H1 (cell line): ENCODE data around the gene ATP8B3. TPM values are rescaled to one million over a fixed set of nuclear protein-coding genes. Genes with fewer than 3 reads are reported as not detected.

Source experiments
- CTCF ChIA-PET: fragments of 300-600 bp; sonication (Branson Sonifier 250); formaldehyde crosslinking; loops from one replicate; lab custom pipeline; 2021; ENCODE audit not compliant: partially characterized antibody; lab: Charles Lee
- POLR2A ChIA-PET: fragments of 300-600 bp; sonication (Branson Sonifier 250); formaldehyde crosslinking; loops from one replicate; lab custom pipeline; 2021; ENCODE audit warnings: inconsistent platforms; ENCODE audit not compliant: partially characterized antibody; lab: Charles Lee
- DNase-seq, 2 experiments: peaks; one replicate each; pipeline versions ENCODE4 v3.0.0 to v3.0.0-alpha.2; 2010 to 2022; ENCODE audit warnings: low spot score in 2 of 2, low read depth in 1 of 2, mixed read lengths in 1 of 2
- FAIRE-seq: peaks from 2 replicates; lab custom pipeline; 2011; peaks lifted over from hg19 to GRCh38; lab: Jason Lieb, UNC
- H2AFZ ChIP-seq: 2 replicates; pipeline ENCODE4 v1.8.1; 2012; ENCODE audit warnings: low read length, inconsistent platforms
- H2AK5ac ChIP-seq: 2 replicates; pipeline ENCODE4 v1.6.1; 2013; ENCODE audit warnings: low read depth, low read length
- H2BK120ac ChIP-seq: replicated peaks from 2 replicates; pipeline ENCODE3; 2013; ENCODE audit warnings: low read depth, low read length, inconsistent platforms
- H2BK12ac ChIP-seq: 2 replicates; pipeline ENCODE4 v1.6.1; 2013; ENCODE audit warnings: low read depth, low read length
- H2BK15ac ChIP-seq: 2 replicates; pipeline ENCODE4 v1.6.1; 2013; ENCODE audit warnings: low read length
- H2BK20ac ChIP-seq: 2 replicates; pipeline ENCODE4 v1.6.1; 2013; ENCODE audit warnings: low read length
- H2BK5ac ChIP-seq: 2 replicates; pipeline ENCODE4 v1.6.1; 2013; ENCODE audit warnings: low read depth, low read length
- H3K14ac ChIP-seq: 2 replicates; pipeline ENCODE4 v1.6.1; 2013; ENCODE audit warnings: inconsistent platforms; ENCODE audit not compliant: insufficient read length
- H3K18ac ChIP-seq: 2 replicates; pipeline ENCODE4 v1.6.1; 2013; ENCODE audit warnings: low read length; ENCODE audit errors: extremely low read depth
- H3K23ac ChIP-seq: 2 replicates; pipeline ENCODE4 v1.6.1; 2013; ENCODE audit warnings: inconsistent platforms; ENCODE audit not compliant: insufficient read length
- H3K23me2 ChIP-seq: 2 replicates; pipeline ENCODE4 v1.6.1; 2013; ENCODE audit warnings: low read depth, low read length
- H3K27ac ChIP-seq: 2 replicates; pipeline ENCODE4 v1.6.1; 2011; ENCODE audit warnings: low read depth, low read length, inconsistent platforms
- H3K27me3 ChIP-seq, 4 experiments: replicated peaks in 1 of 4; 1 replicate in 1 of 4; 2 replicates in 3 of 4; pipeline versions ENCODE4 v1.6.1 to v1.8.1; 2011 to 2013; ENCODE audit warnings: low read length in 3 of 4, mild to moderate bottlenecking in 3 of 4, inconsistent platforms in 2 of 4, mixed read lengths in 2 of 4, moderate library complexity in 1 of 4; ENCODE audit not compliant: control insufficient read depth in 3 of 4, insufficient read depth in 3 of 4; ENCODE audit errors: extremely low read depth in 1 of 4
- H3K36me3 ChIP-seq, 4 experiments: 2 replicates each; pipeline versions ENCODE4 v1.6.1 to v1.8.1; 2011 to 2013; ENCODE audit warnings: mild to moderate bottlenecking in 4 of 4, low read length in 3 of 4, moderate library complexity in 2 of 4, control low read depth in 1 of 4, inconsistent platforms in 1 of 4; ENCODE audit not compliant: insufficient read depth in 4 of 4, control insufficient read depth in 2 of 4
- H3K4ac ChIP-seq: replicated peaks from 2 replicates; pipeline ENCODE3; 2013; ENCODE audit warnings: low read length, low read depth, mixed read lengths, inconsistent platforms; ENCODE audit not compliant: insufficient read length
- H3K4me1 ChIP-seq, 4 experiments: replicated peaks in 1 of 4; 1 replicate in 1 of 4; 2 replicates in 3 of 4; pipeline versions ENCODE4 v1.6.1 to v1.8.1; 2011 to 2013; ENCODE audit warnings: low read length in 3 of 4, inconsistent platforms in 2 of 4, mixed read lengths in 1 of 4; ENCODE audit not compliant: insufficient read depth in 4 of 4, control insufficient read depth in 3 of 4
- H3K4me2 ChIP-seq, 2 experiments: 2 replicates each; pipeline versions ENCODE4 v1.6.1 to v1.8.1; 2011 to 2013; ENCODE audit warnings: low read depth in 2 of 2, low read length in 2 of 2, control low read depth in 1 of 2, inconsistent platforms in 1 of 2, mild to moderate bottlenecking in 1 of 2; ENCODE audit not compliant: insufficient read depth in 1 of 2
- H3K4me3 ChIP-seq, 4 experiments: fragments of 200-600, 300-600 bp in 1 of 4; sonication (generic), shearing (Covaris generic), sonication (Bioruptor Twin) in 1 of 4; 2 replicates each; pipeline versions ENCODE4 v1.5.1 to v1.8.1; 2011 to 2016; ENCODE audit warnings: low read length in 4 of 4, low read depth in 3 of 4, control low read depth in 2 of 4, inconsistent platforms in 2 of 4, mild to moderate bottlenecking in 2 of 4, mixed read lengths in 1 of 4, moderate library complexity in 1 of 4; ENCODE audit not compliant: insufficient read depth in 2 of 4; ENCODE audit errors: extremely low read depth in 1 of 4
- H3K56ac ChIP-seq: replicated peaks from 2 replicates; pipeline ENCODE3; 2013; ENCODE audit warnings: low read depth, mild to moderate bottlenecking, mixed read lengths, low read length, inconsistent platforms; ENCODE audit not compliant: insufficient read length
- H3K79me1 ChIP-seq: 2 replicates; pipeline ENCODE4 v1.6.1; 2013; ENCODE audit warnings: low read depth, low read length, control low read depth
- H3K79me2 ChIP-seq, 2 experiments: 2 replicates each; pipeline versions ENCODE4 v1.6.1 to v1.8.1; 2012 to 2013; ENCODE audit warnings: low read length in 2 of 2, mild to moderate bottlenecking in 2 of 2, inconsistent platforms in 1 of 2; ENCODE audit not compliant: insufficient read depth in 2 of 2, control insufficient read depth in 1 of 2
- H3K9ac ChIP-seq, 4 experiments: replicated peaks in 1 of 4; 1 replicate in 1 of 4; 2 replicates in 3 of 4; pipeline versions ENCODE4 v1.6.1 to v1.8.1; 2011 to 2013; ENCODE audit warnings: low read depth in 3 of 4, low read length in 3 of 4, control low read depth in 2 of 4, mild to moderate bottlenecking in 2 of 4, moderate library complexity in 2 of 4, inconsistent platforms in 1 of 4; ENCODE audit errors: extremely low read depth in 1 of 4
- H3K9me3 ChIP-seq, 2 experiments: 2 replicates each; pipeline versions ENCODE4 v1.6.1 to v1.8.1; 2012 to 2013; ENCODE audit warnings: mild to moderate bottlenecking in 2 of 2, moderate library complexity in 2 of 2, control low read depth in 1 of 2, inconsistent platforms in 1 of 2, low read depth in 1 of 2, low read length in 1 of 2, mixed read lengths in 1 of 2; ENCODE audit not compliant: insufficient read depth in 2 of 2
- H4K20me1 ChIP-seq, 2 experiments: replicated peaks in 1 of 2; 2 replicates each; pipeline versions ENCODE3 to v1.8.1; 2011 to 2013; ENCODE audit warnings: inconsistent platforms in 2 of 2, low read length in 2 of 2, mild to moderate bottlenecking in 1 of 2; ENCODE audit not compliant: insufficient read depth in 2 of 2, control insufficient read depth in 1 of 2
- H4K5ac ChIP-seq: 2 replicates; pipeline ENCODE4 v1.6.1; 2013; ENCODE audit warnings: low read length, low read depth, mixed read lengths, inconsistent platforms; ENCODE audit not compliant: insufficient read length
- H4K8ac ChIP-seq: 2 replicates; pipeline ENCODE4 v1.8.0; 2013; ENCODE audit warnings: mild to moderate bottlenecking, moderate library complexity, low read length, inconsistent platforms; ENCODE audit not compliant: insufficient read depth; ENCODE audit errors: extremely low read depth
- H4K91ac ChIP-seq: replicated peaks from 2 replicates; pipeline ENCODE3; 2013; ENCODE audit warnings: low read length, mixed read lengths, inconsistent platforms; ENCODE audit not compliant: insufficient read length
- ATF2 ChIP-seq: IDR thresholded peaks from 2 replicates; pipeline ENCODE4 v1.6.1; 2012; ENCODE audit warnings: low read length, inconsistent platforms
- BACH1 ChIP-seq: IDR thresholded peaks from 2 replicates; pipeline ENCODE4 v1.6.1; 2012; ENCODE audit warnings: low read length, improper control_type of control experiment
- CHD1 ChIP-seq: IDR thresholded peaks from 2 replicates; pipeline ENCODE4 v1.6.1; 2012; ENCODE audit warnings: low read depth, low read length, improper control_type of control experiment
- GABPA ChIP-seq: IDR thresholded peaks from 2 replicates; pipeline ENCODE4 v1.6.1; 2011; ENCODE audit warnings: mild to moderate bottlenecking, low read length, moderate library complexity, borderline replicate concordance; ENCODE audit not compliant: insufficient read depth
- RAD21 ChIP-seq, 2 experiments: IDR thresholded peaks in 1 of 2; conservative IDR thresholded peaks in 1 of 2; 2 replicates each; pipeline ENCODE4 v1.6.1; 2011; ENCODE audit warnings: low read depth in 2 of 2, low read length in 2 of 2, improper control_type of control experiment in 1 of 2, inconsistent platforms in 1 of 2, mild to moderate bottlenecking in 1 of 2, moderate library complexity in 1 of 2
- RBBP5 ChIP-seq: IDR thresholded peaks from 2 replicates; pipeline ENCODE4 v1.7.1; 2012; ENCODE audit warnings: low read depth, mild to moderate bottlenecking, inconsistent platforms, low read length, moderate library complexity, borderline replicate concordance
- SIRT6 ChIP-seq: IDR thresholded peaks from one replicate; pipeline ENCODE4 v1.7.1; 2012; ENCODE audit warnings: low read length, inconsistent platforms
- SP2 ChIP-seq: IDR thresholded peaks from 2 replicates; pipeline ENCODE4 v1.6.1; 2012; ENCODE audit warnings: mild to moderate bottlenecking, low read length, inconsistent platforms
- whole genome bisulfite sequencing, 2 experiments: shearing (Covaris generic) in 1 of 2; methylation state at CpG; one replicate each; pipeline versions ENCODE4 v1.1.6 to v1.1.7; 2013 to 2015; ENCODE audit warnings: low lambda C conversion rate in 2 of 2, mixed read lengths in 2 of 2, inconsistent platforms in 1 of 2, low coverage in 1 of 2, missing lambda C conversion rate in 1 of 2; ENCODE audit not compliant: insufficient replicate concordance in 2 of 2, insufficient coverage in 1 of 2, insufficient read length in 1 of 2; ENCODE audit errors: extremely low coverage in 1 of 2, missing lambda C conversion rate in 1 of 2; 5-methylcytosine and 5-hydroxymethylcytosine counted together
- polyA plus RNA-seq, 7 experiments: library from polyadenylated mRNA; depleted of rRNA in 3 of 7; stranded (reverse) in 5 of 7; unstranded in 2 of 7; fragments of >200 nt in 5 of 7; fragments of 200-250 nt in 2 of 7; gene quantifications; 1 replicate in 5 of 7; 2 replicates in 1 of 7; 4 replicates in 1 of 7; pipeline versions ENCODE4 v1.2.1 to v1.2.3, GENCODE V29; 2011 to 2013; ENCODE audit warnings: missing spikeins in 2 of 7, mixed read lengths in 2 of 7
- total RNA-seq: library from RNA; stranded (reverse); fragmentation: NEBNext Ultra II Directional; extraction: Animal tissue kit (Norgen Biotek cat#: 25700); gene quantifications from 2 replicates; pipeline ENCODE4 v1.2.1, GENCODE V29; 2021

Gene ATP8B3
- total and polyA plus RNA-seq, 2 of the 8 experiments (the other 6 are each of a cell fraction or from before 2014, with no cell fraction given), result 4.1 to 9.3 TPM

DNA sequence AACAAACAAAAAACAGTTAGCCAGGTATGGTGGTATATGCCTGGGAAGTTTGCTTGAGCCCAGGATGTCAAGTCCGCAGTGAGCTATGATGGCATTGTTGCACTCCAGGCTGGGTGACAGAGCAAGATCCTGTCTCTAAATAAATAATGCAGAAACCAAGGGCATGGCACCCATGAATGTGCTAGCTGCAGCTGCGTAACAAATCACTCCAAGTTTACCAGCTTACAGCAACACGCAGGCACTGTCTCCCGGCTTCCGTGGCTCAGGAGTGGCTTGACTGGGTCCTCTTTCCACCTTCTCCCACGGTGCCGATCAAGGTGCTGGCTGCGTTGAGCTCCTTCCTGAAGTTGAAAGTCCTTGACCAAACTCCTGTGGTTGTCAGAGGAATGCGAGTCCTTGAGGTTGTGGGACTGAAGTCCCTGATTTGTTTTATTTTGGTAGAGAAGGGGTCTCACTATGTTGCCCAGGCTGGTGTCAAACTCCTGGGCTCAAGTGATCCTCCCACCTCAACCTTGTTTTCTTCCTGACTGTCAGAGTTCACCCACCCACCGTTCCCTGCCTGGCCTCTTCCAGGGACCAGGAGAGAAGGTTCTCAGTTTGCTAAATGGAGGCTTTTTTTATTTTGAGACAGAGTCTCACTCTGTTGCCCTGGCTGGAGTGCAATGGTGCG lies 72.0 kb downstream of the ATP8B3 start:
- no peak overlapping the region for H4K8ac ChIP-seq
- H3K18ac ChIP-seq, result no peak overlapping the region
- FAIRE-seq, result no peak
- no peak overlapping the region for H2BK5ac ChIP-seq
- CTCF ChIA-PET, result interaction anchor here (0.6 to 5.2 kb wide), 5 partner anchors 25 to 73 kb away, joined by 3 to 26 read pairs (median 4); no protein-coding TSS in a partner anchor
- no peak overlapping the region for H2BK15ac ChIP-seq
- no peak overlapping the region for H2AFZ ChIP-seq
- TF ChIP-seq RAD21 (IDR thresholded peaks at IDR 0.05 in 1 of 2, conservative IDR thresholded peaks at IDR 0.05 in 1 of 2; ENCODE audit: low read depth in 2 of 2, low read length in 2 of 2), result no peak
- no peak for TF ChIP-seq ATF2
- no peak for TF ChIP-seq GABPA
- no peak for TF ChIP-seq RBBP5
- no peak for TF ChIP-seq SIRT6
- TF ChIP-seq SP2, result no peak
- TF ChIP-seq BACH1, result no peak
- no peak for TF ChIP-seq CHD1
- TF ChIP-seq, all 59 proteins: peak for 0
- H3K14ac ChIP-seq, result no peak overlapping the region
- H3K79me2 ChIP-seq, result no peaks in the 10 kb centered on the region
- H3K4me2 ChIP-seq, result no peak overlapping the region
- peaks cover 0 to 9% (median 8%) of the 10 kb centered on the region in 4 experiments; a peak in 6 of 7 replicates for H3K4me1 ChIP-seq
- H3K23me2 ChIP-seq, result no peaks in the 10 kb centered on the region; the same call in 1 of the 2 replicates
- H3K9ac ChIP-seq, result no peak overlapping the region
- H2BK120ac ChIP-seq, result no peak overlapping the region
- WGBS, 2 experiments, result 87% methylated on average over 11 of the region's 11 CpGs; no CpG with 5 or more reads in 1 of the 2 experiments
- no peak overlapping the region for H3K4me3 ChIP-seq
- peaks cover 0 to 3% of the 10 kb centered on the region in 2 experiments; a peak in 1 of 4 replicates for H3K9me3 ChIP-seq
- H4K5ac ChIP-seq, result no peak overlapping the region
- H3K27ac ChIP-seq, result no peak overlapping the region
- H3K56ac ChIP-seq, result no peak overlapping the region
- no peak for DNase-seq
- no peak overlapping the region for H4K91ac ChIP-seq
- no peak overlapping the region for H2BK12ac ChIP-seq
- H3K36me3 ChIP-seq, result no peaks in the 10 kb centered on the region
- H2BK20ac ChIP-seq, result no peak overlapping the region
- H3K79me1 ChIP-seq, result no peaks in the 10 kb centered on the region
- H2AK5ac ChIP-seq, result no peak overlapping the region
- peaks cover 5 to 15% (median 9%) of the 10 kb centered on the region in 4 experiments for H3K27me3 ChIP-seq
- no peak overlapping the region for H3K4ac ChIP-seq
- peaks cover 1 to 4% of the 10 kb centered on the region in 2 experiments for H4K20me1 ChIP-seq
- POLR2A ChIA-PET, result no interaction called here
- no peak overlapping the region for H3K23ac ChIP-seq
